ENCODE data around the gene JUN. TPM values are rescaled to one million over a fixed set of nuclear protein-coding genes. Genes with fewer than 3 reads are reported as not detected.

JUN gene
- polyA plus RNA-seq, 1 donor from 2014 or later, result 124 TPM

DNA sequence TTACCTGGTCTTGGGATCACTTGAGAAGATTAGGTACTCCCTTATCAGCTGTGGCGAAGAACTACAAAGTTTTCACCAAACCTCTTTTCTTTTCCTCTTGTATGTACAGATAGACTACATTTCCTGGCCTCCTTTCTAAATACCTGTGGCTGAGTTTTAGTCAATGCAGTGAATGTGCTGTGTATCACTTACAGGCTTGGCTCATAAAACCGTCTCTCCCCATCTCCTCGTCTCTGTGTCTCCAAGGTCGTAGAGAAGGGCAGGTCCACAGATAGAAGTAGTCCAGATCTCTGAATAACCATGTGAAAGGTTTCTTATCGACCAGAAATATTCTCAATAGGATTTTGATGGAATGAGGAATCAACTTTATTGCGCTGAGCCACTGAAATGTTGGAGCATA lies 9.0 kb upstream of the JUN start:
- TF ChIP-seq MXI1 (conservative IDR thresholded peaks at IDR 0.05; ENCODE audit: poor library complexity, severe bottlenecking), result no peak
- no peak for TF ChIP-seq EP300 (conservative IDR thresholded peaks at IDR 0.05; ENCODE audit: poor library complexity, severe bottlenecking)
- no peak for TF ChIP-seq RAD21 (conservative IDR thresholded peaks at IDR 0.05)
- no peak for TF ChIP-seq SMC3 (conservative IDR thresholded peaks at IDR 0.05; ENCODE audit: poor library complexity)
- TF ChIP-seq, protein P1, sequence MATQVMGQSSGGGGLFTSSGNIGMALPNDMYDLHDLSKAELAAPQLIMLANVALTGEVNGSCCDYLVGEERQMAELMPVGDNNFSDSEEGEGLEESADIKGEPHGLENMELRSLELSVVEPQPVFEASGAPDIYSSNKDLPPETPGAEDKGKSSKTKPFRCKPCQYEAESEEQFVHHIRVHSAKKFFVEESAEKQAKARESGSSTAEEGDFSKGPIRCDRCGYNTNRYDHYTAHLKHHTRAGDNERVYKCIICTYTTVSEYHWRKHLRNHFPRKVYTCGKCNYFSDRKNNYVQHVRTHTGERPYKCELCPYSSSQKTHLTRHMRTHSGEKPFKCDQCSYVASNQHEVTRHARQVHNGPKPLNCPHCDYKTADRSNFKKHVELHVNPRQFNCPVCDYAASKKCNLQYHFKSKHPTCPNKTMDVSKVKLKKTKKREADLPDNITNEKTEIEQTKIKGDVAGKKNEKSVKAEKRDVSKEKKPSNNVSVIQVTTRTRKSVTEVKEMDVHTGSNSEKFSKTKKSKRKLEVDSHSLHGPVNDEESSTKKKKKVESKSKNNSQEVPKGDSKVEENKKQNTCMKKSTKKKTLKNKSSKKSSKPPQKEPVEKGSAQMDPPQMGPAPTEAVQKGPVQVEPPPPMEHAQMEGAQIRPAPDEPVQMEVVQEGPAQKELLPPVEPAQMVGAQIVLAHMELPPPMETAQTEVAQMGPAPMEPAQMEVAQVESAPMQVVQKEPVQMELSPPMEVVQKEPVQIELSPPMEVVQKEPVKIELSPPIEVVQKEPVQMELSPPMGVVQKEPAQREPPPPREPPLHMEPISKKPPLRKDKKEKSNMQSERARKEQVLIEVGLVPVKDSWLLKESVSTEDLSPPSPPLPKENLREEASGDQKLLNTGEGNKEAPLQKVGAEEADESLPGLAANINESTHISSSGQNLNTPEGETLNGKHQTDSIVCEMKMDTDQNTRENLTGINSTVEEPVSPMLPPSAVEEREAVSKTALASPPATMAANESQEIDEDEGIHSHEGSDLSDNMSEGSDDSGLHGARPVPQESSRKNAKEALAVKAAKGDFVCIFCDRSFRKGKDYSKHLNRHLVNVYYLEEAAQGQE (IDR thresholded peaks at IDR 0.05; ENCODE audit: borderline replicate concordance), result no peak
- no peak for TF ChIP-seq POLR2AphosphoS5 (IDR thresholded peaks at IDR 0.05)
- TF ChIP-seq, protein P2, sequence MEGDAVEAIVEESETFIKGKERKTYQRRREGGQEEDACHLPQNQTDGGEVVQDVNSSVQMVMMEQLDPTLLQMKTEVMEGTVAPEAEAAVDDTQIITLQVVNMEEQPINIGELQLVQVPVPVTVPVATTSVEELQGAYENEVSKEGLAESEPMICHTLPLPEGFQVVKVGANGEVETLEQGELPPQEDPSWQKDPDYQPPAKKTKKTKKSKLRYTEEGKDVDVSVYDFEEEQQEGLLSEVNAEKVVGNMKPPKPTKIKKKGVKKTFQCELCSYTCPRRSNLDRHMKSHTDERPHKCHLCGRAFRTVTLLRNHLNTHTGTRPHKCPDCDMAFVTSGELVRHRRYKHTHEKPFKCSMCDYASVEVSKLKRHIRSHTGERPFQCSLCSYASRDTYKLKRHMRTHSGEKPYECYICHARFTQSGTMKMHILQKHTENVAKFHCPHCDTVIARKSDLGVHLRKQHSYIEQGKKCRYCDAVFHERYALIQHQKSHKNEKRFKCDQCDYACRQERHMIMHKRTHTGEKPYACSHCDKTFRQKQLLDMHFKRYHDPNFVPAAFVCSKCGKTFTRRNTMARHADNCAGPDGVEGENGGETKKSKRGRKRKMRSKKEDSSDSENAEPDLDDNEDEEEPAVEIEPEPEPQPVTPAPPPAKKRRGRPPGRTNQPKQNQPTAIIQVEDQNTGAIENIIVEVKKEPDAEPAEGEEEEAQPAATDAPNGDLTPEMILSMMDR (IDR thresholded peaks at IDR 0.05; ENCODE audit: poor library complexity, severe bottlenecking), result no peak
- no peak for TF ChIP-seq EZH2 (IDR thresholded peaks at IDR 0.05; ENCODE audit: borderline replicate concordance, insufficient read depth, low read length, poor library complexity, severe bottlenecking)
- no peak for TF ChIP-seq TAF1 (IDR thresholded peaks at IDR 0.05; ENCODE audit: low read depth)
- H3K9me3 ChIP-seq (ENCODE audit: low read length), result no peaks in the 10 kb centered on the region
- H3K4me3 ChIP-seq (ENCODE audit: low read length), result no peak overlapping the region
- no peak overlapping the region for H3K9ac ChIP-seq (ENCODE audit: low read length)
- H3K36me3 ChIP-seq (ENCODE audit: insufficient read depth, low read length), result no peaks in the 10 kb centered on the region
- H2AFZ ChIP-seq (ENCODE audit: low read depth, low read length), result no peak overlapping the region
- no peaks in the 10 kb centered on the region for H3F3A ChIP-seq (ENCODE audit: insufficient read depth, low read length, poor library complexity, severe bottlenecking)
- no peak overlapping the region for H3K27ac ChIP-seq (ENCODE audit: low read length)
- H3K9me2 ChIP-seq (ENCODE audit: insufficient read depth, low read length), result no peaks in the 10 kb centered on the region
- H3K79me2 ChIP-seq (replicated peaks; ENCODE audit: insufficient read depth, low read length), result no peaks in the 10 kb centered on the region
- H3K27me3 ChIP-seq (ENCODE audit: insufficient read depth, low read depth, low read length), result no peaks in the 10 kb centered on the region
- no peak overlapping the region for H3K4me2 ChIP-seq (ENCODE audit: low read length)
- no peaks in the 10 kb centered on the region for H4K20me1 ChIP-seq (ENCODE audit: insufficient read depth)

DNA sequence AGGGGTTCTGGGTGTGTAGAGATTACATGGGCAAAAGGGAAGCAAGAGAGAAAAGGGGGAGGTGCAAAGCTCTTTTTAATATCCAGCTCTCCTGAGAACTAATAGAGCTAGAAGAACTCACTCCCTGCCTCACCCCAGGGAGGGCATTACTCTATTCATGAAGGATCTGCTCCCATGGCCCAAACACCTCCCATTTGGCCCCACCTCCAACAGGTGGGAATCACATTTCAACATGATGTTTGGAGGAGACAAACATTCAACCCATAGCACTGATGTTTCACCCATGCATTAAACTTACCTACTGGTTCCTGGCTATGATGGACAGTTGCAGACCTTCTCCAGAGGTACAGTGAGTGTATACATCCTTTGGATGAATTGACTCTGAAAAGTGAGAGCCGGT lies 7.3 kb upstream of the JUN start:
- Histone ChIP-seq H4K20me1 (ENCODE audit: insufficient read depth) (no peaks in the 10 kb centered on the region), H3F3A (ENCODE audit: insufficient read depth, low read length, poor library complexity, severe bottlenecking) (no peaks in the 10 kb centered on the region), H3K27ac (ENCODE audit: low read length) (no peak overlapping the region), H3K9ac (ENCODE audit: low read length) (no peak overlapping the region), H3K9me3 (ENCODE audit: low read length) (no peaks in the 10 kb centered on the region), H3K9me2 (ENCODE audit: insufficient read depth, low read length) (no peaks in the 10 kb centered on the region), H3K27me3 (ENCODE audit: insufficient read depth, low read depth, low read length) (no peaks in the 10 kb centered on the region), H3K36me3 (ENCODE audit: insufficient read depth, low read length) (no peaks in the 10 kb centered on the region), H3K4me3 (ENCODE audit: low read length) (no peak overlapping the region), H3K79me2 (replicated peaks; ENCODE audit: insufficient read depth, low read length) (no peaks in the 10 kb centered on the region), H2AFZ (ENCODE audit: low read depth, low read length) (no peak overlapping the region), H3K4me2 (ENCODE audit: low read length) (no peak overlapping the region)
- no peak for TF ChIP-seq RAD21 (conservative IDR thresholded peaks at IDR 0.05)
- TF ChIP-seq TAF1 (IDR thresholded peaks at IDR 0.05; ENCODE audit: low read depth), result no peak
- no peak for TF ChIP-seq SMC3 (conservative IDR thresholded peaks at IDR 0.05; ENCODE audit: poor library complexity)
- TF ChIP-seq, protein P2 (IDR thresholded peaks at IDR 0.05; ENCODE audit: poor library complexity, severe bottlenecking), result no peak
- TF ChIP-seq EP300 (conservative IDR thresholded peaks at IDR 0.05; ENCODE audit: poor library complexity, severe bottlenecking), result no peak
- no peak for TF ChIP-seq EZH2 (IDR thresholded peaks at IDR 0.05; ENCODE audit: borderline replicate concordance, insufficient read depth, low read length, poor library complexity, severe bottlenecking)
- no peak for TF ChIP-seq MXI1 (conservative IDR thresholded peaks at IDR 0.05; ENCODE audit: poor library complexity, severe bottlenecking)
- no peak for TF ChIP-seq POLR2AphosphoS5 (IDR thresholded peaks at IDR 0.05)
- TF ChIP-seq, protein P1 (IDR thresholded peaks at IDR 0.05; ENCODE audit: borderline replicate concordance), result no peak

Measured in neural cell (in vitro differentiated cells).